ENCODE data around the gene ZG16.
"Not testable (repeated sequence)": the region's sequence is repeated elsewhere in the genome, so short reads cannot be mapped to it uniquely, and the experiment has no call there.

The ZG16 gene

DNA sequence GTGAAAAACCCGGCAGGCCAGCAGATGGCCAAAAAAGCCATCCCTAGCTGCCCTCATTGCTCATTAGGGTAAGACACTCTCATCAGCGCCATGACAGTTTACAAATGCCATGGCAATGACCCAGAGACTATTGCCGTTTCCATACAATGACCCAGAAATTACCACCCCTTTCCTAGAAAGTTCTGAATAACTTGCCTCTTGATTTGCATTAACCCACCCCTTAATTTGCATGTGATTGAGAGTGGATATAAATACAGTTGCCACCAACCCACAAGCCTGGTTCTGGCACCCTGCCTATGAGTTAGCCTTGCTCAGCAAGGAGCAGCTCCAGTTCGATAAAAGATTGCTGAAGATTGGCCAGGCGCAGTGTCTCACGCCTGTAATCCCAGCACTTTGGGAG lies 16.2 kb upstream of the ZG16 start:
- no peaks in the 10 kb centered on the region for H3K36me3 Mint-ChIP-seq (ENCODE audit: low read depth)
- H3K4me1 Mint-ChIP-seq (ENCODE audit: low read depth), result peaks cover 2% of the 10 kb centered on the region
- no peaks in the 10 kb centered on the region for H3K9me3 Mint-ChIP-seq
- H3K27ac Mint-ChIP-seq, result no peak overlapping the region
- DNase-seq (ENCODE audit: low spot score), result no peak
- H3K4me3 Mint-ChIP-seq, result no peak overlapping the region
- peaks cover 6% of the 10 kb centered on the region for H3K27me3 Mint-ChIP-seq (ENCODE audit: low read depth)

DNA sequence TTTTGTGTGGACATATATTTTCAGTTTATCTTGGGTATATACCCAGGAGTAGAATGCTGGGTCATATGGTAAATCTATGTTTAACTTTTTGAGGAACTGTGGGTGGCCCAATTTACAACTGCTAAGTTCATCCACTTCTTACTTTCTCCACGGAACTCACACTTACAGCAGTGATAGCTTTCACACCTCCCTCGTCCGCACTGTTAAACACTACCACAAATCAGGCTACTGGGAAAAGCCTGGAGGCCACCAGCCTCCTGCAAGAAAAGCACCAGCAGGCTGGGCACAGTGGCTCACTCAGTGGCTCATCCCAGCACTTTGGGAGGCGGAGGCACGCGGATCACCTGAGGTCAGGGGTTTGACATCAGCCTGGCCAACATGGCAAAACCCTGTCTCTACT lies 14.7 kb upstream of the ZG16 start:
- no peak for DNase-seq (ENCODE audit: low spot score)
- H3K4me3 Mint-ChIP-seq, result no peak overlapping the region
- H3K4me1 Mint-ChIP-seq (ENCODE audit: low read depth), result peaks cover 1% of the 10 kb centered on the region
- no peak overlapping the region for H3K27ac Mint-ChIP-seq
- H3K27me3 Mint-ChIP-seq (ENCODE audit: low read depth), result peaks cover 2% of the 10 kb centered on the region
- no peaks in the 10 kb centered on the region for H3K9me3 Mint-ChIP-seq
- H3K36me3 Mint-ChIP-seq (ENCODE audit: low read depth), result no peaks in the 10 kb centered on the region

DNA sequence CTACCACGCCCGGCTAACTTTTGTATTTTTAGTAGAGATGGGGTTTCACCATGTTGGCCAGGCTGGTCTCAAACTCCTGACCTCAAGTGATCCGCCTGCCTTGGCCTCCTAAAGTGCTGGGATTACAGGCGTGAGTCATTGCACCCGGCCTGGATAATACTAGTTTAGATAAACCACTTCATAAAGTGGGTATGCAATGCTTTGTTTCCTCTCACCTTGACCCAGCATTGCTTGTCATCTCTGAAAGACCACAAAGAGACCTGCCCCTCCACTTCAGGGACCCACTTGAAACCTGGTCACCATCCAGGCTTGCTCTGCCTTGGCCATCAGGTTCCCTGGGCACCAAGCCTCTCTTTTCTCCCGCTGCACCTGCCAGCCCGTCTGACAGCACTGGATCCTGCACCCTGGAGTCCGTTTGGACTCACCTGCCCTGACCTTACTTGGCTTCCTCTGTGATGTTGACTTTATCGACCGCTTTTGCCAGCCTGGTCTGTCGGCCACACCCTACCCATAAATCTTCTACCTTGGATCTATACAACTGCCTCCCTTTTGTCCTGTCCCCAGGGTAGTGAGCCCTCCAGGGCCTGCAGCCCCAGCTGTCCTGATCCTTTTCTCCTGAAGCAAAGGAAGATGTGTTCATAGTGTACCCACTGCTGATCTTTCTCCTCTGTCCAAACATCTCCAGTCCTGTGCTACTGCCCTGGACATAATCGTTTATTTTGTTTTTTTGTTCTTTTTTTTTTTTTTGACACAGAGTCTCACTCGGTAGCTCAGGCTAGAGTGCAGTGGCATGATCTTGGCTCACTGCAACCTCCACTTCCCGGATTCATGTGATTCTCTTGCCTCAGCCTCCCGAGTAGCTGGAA lies 12.7 kb upstream of the ZG16 start:
- Mint-ChIP-seq H3K4me1 (ENCODE audit: low read depth) (no peaks in the 10 kb centered on the region), H3K27me3 (ENCODE audit: low read depth) (peaks cover 2% of the 10 kb centered on the region), H3K9me3 (no peaks in the 10 kb centered on the region), H3K4me3 (no peak overlapping the region), H3K36me3 (ENCODE audit: low read depth) (no peaks in the 10 kb centered on the region), H3K27ac (no peak overlapping the region)
- no peak for DNase-seq (ENCODE audit: low spot score)

DNA sequence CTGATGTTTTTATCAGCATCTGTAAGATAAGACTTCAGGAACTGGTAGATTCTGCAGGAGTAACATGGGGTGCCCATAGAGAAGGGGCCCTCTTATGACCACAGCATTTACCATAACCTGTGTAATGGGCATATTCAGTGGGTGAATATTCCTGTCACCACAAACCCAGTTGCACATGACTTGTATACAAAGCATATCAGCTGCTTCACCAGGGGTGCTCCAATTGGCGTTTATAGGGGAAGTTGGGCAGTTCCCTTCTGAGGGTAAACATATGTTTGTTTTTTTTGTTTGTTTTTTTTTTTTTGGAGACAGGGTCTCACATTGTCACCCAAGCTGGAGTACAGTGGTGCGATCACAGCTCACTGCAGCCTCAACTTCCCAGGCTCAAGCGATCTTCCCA lies 11.5 kb upstream of the ZG16 start:
- DNase-seq (ENCODE audit: low spot score), result no peak
- H3K27ac Mint-ChIP-seq, result no peak overlapping the region
- no peaks in the 10 kb centered on the region for H3K4me1 Mint-ChIP-seq (ENCODE audit: low read depth)
- H3K27me3 Mint-ChIP-seq (ENCODE audit: low read depth), result peaks cover 2% of the 10 kb centered on the region
- no peaks in the 10 kb centered on the region for H3K36me3 Mint-ChIP-seq (ENCODE audit: low read depth)
- no peak overlapping the region for H3K4me3 Mint-ChIP-seq
- no peaks in the 10 kb centered on the region for H3K9me3 Mint-ChIP-seq

DNA sequence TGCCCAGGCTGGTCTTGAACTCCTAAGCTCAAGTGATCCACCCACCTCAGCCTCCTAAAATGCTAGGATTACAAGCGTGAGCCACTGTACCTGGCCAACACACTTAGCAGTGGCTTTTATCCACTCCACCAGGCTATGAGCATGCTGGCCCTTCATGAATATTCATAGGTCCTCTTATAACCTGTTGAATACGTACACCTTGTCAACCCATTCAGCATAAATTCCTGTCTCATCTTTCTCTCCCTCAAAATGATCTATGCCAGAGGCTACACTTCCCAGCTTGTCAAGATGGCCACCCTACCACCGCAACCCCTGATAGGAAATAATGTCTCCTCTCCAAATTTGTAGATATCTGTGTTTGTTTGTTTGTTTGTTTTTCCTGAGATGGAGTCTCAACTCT lies 11.0 kb upstream of the ZG16 start:
- peaks cover 2% of the 10 kb centered on the region for H3K27me3 Mint-ChIP-seq (ENCODE audit: low read depth)
- H3K27ac Mint-ChIP-seq, result no peak overlapping the region
- no peaks in the 10 kb centered on the region for H3K36me3 Mint-ChIP-seq (ENCODE audit: low read depth)
- H3K9me3 Mint-ChIP-seq, result no peaks in the 10 kb centered on the region
- no peak for DNase-seq (ENCODE audit: low spot score)
- H3K4me1 Mint-ChIP-seq (ENCODE audit: low read depth), result no peaks in the 10 kb centered on the region
- H3K4me3 Mint-ChIP-seq, result no peak overlapping the region

DNA sequence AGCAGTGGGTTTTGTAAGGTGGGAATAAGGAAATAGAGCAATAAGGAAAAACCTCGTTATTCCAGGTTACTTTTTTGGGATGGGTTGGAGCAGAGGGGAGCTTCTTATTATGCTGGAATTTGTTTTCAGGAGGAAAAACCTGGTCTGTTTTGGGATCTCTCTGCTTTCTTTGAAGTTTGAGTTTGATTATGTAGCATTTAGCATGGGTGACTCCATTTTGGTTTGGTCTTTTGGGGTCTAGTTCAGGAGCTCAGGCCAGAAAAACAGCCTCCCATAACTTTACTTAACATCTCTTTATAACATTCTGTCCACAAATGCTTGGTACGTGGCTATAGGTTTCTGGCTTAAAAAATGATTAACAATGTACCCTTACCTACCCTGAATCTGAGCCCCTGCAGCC lies 8.5 kb upstream of the ZG16 start:
- Mint-ChIP-seq H3K4me1 (ENCODE audit: low read depth) (no peaks in the 10 kb centered on the region), H3K27me3 (ENCODE audit: low read depth) (no peaks in the 10 kb centered on the region), H3K36me3 (ENCODE audit: low read depth) (no peaks in the 10 kb centered on the region), H3K4me3 (no peak overlapping the region), H3K9me3 (no peaks in the 10 kb centered on the region), H3K27ac (no peak overlapping the region)
- no peak for DNase-seq (ENCODE audit: low spot score)

DNA sequence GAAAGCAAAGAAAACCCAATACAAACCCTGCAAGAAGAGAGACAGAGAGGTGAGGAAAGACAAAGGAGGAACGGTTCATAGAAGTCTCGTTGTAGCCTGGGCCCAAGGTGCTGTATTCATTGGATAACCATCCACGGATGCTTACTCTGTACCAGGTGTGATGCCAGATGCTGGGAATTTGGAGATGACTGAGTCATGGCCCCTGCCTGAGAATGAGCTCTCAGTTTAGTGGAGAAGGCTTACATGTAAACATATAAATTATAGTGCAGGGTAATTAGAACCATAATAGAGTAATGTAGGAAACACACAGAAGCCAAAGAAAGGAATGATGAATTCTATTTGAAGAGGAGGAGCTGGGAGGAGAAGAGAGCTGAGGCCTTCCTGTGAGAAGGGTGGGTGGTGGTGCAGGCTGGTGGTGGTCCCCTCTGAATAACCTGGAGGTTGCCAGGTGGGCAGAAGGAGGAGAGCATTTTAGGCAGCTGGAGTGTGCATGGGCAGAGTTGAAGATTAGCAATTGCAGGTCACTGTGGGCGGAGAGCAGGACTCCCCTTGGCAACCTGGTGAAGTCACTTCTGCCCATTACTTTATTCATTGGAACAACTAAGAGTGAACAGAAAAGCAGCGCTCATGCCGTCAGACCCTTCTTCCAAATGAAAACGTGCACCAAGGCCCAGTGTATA lies 7.7 kb upstream of the ZG16 start:
- Mint-ChIP-seq H3K9me3 (no peaks in the 10 kb centered on the region), H3K36me3 (ENCODE audit: low read depth) (no peaks in the 10 kb centered on the region), H3K4me3 (no peak overlapping the region), H3K27me3 (ENCODE audit: low read depth) (no peaks in the 10 kb centered on the region), H3K4me1 (ENCODE audit: low read depth) (no peaks in the 10 kb centered on the region), H3K27ac (no peak overlapping the region)
- no peak for DNase-seq (ENCODE audit: low spot score)

DNA sequence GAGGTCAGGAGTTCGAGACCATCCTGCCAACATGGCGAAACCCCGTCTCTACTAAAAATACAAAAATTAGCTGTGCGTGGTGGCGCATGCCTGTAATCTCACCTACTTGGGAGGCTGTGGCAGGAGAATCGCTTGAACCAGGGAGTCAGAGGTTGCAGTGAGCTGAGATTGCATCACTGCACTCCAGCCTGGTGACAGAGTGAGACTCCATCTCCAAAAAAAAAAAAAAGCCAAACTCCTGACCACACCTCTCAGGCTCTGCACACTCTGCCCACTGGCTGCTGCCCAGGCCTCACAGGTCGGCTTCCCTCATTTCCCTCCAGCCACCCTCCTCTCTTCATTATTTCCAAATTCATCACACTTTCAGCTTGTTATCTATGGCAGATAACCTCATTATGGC lies 5.7 kb upstream of the ZG16 start:
- not testable (repeated sequence) for H3K4me3 Mint-ChIP-seq; H3K4me1 Mint-ChIP-seq (ENCODE audit: low read depth); H3K27ac Mint-ChIP-seq; H3K36me3 Mint-ChIP-seq (ENCODE audit: low read depth); H3K27me3 Mint-ChIP-seq (ENCODE audit: low read depth); DNase-seq (ENCODE audit: low spot score); H3K9me3 Mint-ChIP-seq

DNA sequence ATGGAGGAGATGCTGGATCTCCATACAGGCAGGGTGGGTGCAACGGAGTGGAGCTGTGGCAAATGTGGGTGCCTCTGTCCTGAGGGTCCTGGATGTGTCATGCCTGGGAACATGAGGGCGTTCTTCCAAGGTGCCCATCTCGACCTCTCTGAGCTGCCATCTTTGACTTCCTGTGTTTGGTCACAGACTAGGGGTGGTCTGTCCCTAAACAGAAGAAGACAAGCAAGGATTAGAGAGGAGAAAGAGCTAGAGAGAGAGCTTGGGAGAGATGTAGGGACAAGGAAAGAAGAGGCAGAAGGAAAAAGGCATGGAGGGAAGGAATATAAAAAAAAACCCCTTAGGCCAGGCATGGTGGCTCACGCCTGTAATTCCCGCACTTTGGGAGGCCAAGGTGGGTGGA lies 3.3 kb upstream of the ZG16 start:
- Mint-ChIP-seq H3K9me3 (no peaks in the 10 kb centered on the region), H3K27me3 (ENCODE audit: low read depth) (peaks cover 13% of the 10 kb centered on the region), H3K4me1 (ENCODE audit: low read depth) (no peaks in the 10 kb centered on the region), H3K4me3 (no peak overlapping the region), H3K27ac (no peak overlapping the region), H3K36me3 (ENCODE audit: low read depth) (no peaks in the 10 kb centered on the region)
- no peak for DNase-seq (ENCODE audit: low spot score)

DNA sequence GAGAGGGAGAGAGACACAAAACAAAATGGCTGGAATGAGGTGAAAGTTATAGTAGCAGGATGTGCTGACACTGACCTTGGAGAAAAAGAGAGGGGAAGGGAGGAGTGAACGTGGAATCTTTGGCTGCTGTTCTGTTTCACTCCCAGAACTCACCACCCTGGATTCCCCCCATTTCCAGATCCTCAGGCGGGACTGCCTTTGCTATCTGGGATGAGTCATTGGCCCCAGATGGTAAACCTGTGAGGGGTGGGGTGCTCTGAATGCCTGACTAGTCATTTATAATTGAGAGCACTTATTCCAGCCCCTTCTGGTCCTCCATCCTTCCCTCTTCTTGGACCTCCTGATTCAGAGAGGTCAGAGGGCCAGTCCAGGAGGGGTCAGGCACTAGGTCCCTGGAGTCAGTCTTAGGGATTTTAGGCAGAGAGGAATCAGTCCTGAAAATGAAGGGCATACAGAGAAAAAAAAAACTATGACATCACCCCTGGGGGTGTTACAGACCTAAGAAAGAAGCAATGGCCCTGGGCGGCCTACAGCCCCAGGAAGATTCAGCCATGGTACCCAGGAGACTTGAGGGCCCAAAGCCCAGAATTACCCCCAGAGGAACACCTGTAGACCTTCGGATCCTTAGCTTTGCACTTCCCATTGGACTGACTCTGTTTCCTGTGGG lies 2.2 kb upstream of the ZG16 start:
- H3K27ac Mint-ChIP-seq, result peak overlapping the region; percentile 45
- no peak for DNase-seq (ENCODE audit: low spot score)

DNA sequence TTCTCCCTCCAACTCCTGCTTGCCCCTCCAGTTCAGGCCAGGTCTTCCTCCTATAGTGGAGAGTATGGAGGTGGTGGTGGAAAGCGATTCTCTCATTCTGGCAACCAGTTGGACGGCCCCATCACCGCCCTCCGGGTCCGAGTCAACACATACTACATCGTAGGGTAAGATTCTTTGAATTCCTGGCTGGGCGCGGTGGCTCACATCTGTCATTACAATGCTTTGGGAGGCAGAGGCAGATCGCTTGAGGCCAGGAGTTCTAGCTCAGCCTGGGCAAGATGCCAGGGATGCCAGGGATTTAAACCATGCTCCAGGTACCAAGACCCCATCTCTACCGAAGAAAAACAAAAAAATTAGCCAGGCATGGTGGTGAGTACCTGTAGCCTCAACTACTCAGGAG lies 1.4 kb downstream of the ZG16 start:
- Mint-ChIP-seq H3K36me3 (ENCODE audit: low read depth) (no peaks in the 10 kb centered on the region), H3K27me3 (ENCODE audit: low read depth) (peaks cover 22% of the 10 kb centered on the region), H3K27ac (no peak overlapping the region), H3K9me3 (no peaks in the 10 kb centered on the region), H3K4me3 (no peak overlapping the region), H3K4me1 (ENCODE audit: low read depth) (peaks cover 11% of the 10 kb centered on the region)
- no peak for DNase-seq (ENCODE audit: low spot score)

More for the DNA sequence above, 2.2 kb upstream of the ZG16 start:
- Mint-ChIP-seq H3K4me1 (ENCODE audit: low read depth) (no peaks in the 10 kb centered on the region), H3K27me3 (ENCODE audit: low read depth) (peaks cover 18% of the 10 kb centered on the region), H3K4me3 (no peak overlapping the region), H3K9me3 (no peaks in the 10 kb centered on the region), H3K36me3 (ENCODE audit: low read depth) (no peaks in the 10 kb centered on the region)

DNA sequence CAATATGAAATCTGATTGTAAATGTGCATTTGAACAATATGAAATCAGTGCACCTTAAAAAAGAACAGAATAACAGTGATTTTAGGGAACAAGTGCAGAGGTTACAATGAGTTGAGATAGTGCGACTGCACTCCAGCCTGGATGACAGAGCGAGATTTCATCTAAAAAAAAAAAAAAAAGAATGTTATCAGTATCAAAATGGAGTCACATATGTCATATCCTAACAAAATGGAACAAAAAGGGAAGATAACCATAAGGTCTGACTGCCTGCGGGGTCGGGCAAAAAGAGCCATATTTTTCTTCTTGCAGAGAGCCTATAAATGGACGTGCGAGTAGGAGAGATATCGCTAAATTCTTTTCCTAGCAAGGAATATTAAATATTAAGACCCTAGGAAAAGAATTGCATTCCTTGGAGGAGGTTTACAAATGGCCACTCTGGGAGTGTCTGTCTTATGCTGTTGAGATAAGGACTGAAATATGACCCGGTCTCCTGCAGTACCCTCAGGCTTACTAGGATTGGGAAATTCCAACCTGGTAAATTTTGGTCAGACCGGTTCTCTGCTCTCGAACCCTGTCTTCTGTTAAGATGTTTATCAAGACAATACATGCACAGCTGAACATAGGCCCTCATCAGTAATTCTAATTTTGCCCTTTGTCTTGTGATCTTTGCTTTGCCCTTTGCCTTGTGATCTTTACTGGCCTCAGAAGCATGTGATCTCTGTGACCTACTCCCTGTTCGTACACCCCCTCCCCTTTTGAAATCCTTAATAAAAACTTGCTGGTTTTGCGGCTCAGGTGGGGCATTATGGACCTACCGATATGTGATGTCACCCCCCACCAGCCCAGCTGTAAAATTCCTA lies 5.3 kb downstream of the ZG16 start:
- not testable (repeated sequence) for H3K36me3 Mint-ChIP-seq (ENCODE audit: low read depth); DNase-seq (ENCODE audit: low spot score); H3K9me3 Mint-ChIP-seq; H3K27ac Mint-ChIP-seq; H3K4me3 Mint-ChIP-seq
- H3K27me3 Mint-ChIP-seq (ENCODE audit: low read depth), result peaks cover 20% of the 10 kb centered on the region
- H3K4me1 Mint-ChIP-seq (ENCODE audit: low read depth), result peaks cover 23% of the 10 kb centered on the region

DNA sequence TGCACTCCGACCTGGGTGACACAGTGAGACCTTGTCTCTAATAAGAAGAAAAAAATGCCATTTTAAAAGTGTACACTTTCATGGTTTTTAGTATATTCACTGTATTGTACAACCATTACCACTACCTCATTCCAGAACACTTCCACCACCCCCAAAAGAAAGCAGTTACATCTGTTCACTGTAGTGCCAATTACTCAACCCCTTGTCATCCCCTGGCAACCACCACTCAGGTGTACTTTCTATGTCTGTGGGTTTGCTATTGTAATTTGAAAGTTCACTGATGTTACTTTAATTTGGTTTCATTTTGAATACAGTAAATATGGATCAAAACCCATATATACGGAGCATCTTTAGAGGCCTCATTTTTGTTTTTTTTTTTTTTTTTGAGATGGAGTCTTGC lies 6.1 kb downstream of the ZG16 start:
- peaks cover 25% of the 10 kb centered on the region for H3K4me1 Mint-ChIP-seq (ENCODE audit: low read depth)
- peak overlapping the region; percentile 53 for H3K27ac Mint-ChIP-seq
- H3K27me3 Mint-ChIP-seq (ENCODE audit: low read depth), result peaks cover 13% of the 10 kb centered on the region
- peak overlapping the region; percentile 12 for H3K4me3 Mint-ChIP-seq
- DNase-seq (ENCODE audit: low spot score), result no peak
- H3K9me3 Mint-ChIP-seq, result no peaks in the 10 kb centered on the region
- no peaks in the 10 kb centered on the region for H3K36me3 Mint-ChIP-seq (ENCODE audit: low read depth)

Data from T-helper 2 cell treated with Interferon-gamma antibody and Interleukin-4, amounts not matched to agents 5 μg/mL and 100 μg/mL, for 36 hours (primary cell).